Measurements from ENCODE around the gene CALY. TPM values are rescaled to one million over a fixed set of nuclear protein-coding genes. Genes with fewer than 3 reads are reported as not detected.

Gene CALY
- total and polyA plus RNA-seq, 7 donors = 0.05 TPM; not detected in 6

DNA sequence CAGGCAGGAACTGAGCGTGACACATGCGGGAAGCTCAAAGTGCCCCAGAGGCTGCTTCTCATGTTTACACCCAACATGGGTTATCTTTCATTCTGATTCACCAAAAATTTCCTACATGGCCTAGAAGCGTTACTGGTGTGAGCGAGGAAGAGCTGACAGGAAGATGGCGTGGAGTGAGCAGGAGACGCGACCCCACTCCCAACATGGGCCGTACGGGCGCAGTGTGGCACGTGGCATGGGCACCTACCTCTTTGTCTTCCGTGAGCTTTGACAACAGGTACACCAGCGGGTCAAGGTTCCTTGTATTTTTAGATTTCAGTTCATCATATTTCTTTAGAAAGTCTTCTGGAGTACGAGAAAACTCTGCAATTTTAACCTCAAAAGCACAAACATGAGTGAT, 37.0 kb downstream of the CALY start:
- no peaks in the 10 kb centered on the region for H3K9me3 ChIP-seq
- H3K27ac ChIP-seq = no peak overlapping the region
- no peak overlapping the region for H3K4me3 ChIP-seq
- WGBS, 3 donors = 94 to 96% (median 94%) methylated on average over 14 of the region's 14 CpGs
- TF ChIP-seq, protein P1, sequence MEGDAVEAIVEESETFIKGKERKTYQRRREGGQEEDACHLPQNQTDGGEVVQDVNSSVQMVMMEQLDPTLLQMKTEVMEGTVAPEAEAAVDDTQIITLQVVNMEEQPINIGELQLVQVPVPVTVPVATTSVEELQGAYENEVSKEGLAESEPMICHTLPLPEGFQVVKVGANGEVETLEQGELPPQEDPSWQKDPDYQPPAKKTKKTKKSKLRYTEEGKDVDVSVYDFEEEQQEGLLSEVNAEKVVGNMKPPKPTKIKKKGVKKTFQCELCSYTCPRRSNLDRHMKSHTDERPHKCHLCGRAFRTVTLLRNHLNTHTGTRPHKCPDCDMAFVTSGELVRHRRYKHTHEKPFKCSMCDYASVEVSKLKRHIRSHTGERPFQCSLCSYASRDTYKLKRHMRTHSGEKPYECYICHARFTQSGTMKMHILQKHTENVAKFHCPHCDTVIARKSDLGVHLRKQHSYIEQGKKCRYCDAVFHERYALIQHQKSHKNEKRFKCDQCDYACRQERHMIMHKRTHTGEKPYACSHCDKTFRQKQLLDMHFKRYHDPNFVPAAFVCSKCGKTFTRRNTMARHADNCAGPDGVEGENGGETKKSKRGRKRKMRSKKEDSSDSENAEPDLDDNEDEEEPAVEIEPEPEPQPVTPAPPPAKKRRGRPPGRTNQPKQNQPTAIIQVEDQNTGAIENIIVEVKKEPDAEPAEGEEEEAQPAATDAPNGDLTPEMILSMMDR (IDR thresholded peaks at IDR 0.05) = no peak
- DNase-seq (no peak), ATAC-seq (no peak)
- no peaks in the 10 kb centered on the region for H3K4me1 ChIP-seq
- H3K36me3 ChIP-seq (ENCODE audit: insufficient read depth in 1 of 2, low read depth in 1 of 2) = peaks cover 17 to 76% of the 10 kb centered on the region in 2 donors
- intact Hi-C loops (cut with DNase I) = no loop called here
- no peaks in the 10 kb centered on the region for H3K27me3 ChIP-seq (ENCODE audit: insufficient read depth in 3 of 3, low read length in 2 of 3)

DNA sequence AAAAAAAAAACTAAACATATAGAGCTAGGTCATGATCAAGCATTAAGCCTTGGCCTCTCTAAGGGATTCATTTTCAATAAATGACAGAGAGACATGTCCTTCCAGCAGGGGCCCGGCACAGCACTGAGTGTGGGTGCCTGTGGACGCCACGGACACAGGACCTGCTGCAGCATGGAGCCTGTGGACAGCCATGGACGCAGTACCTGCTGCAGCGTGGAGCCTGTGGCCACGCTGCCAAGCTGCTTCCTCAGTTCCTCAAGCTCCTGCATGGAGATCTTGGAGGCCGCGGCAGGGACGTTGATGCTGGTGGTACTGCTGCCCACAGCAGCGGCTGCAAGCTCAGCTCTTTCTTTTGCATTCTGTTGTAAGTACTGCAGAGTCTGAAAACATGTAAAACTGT, 37.5 kb downstream of the CALY start:
- H3K4me1 ChIP-seq = no peaks in the 10 kb centered on the region
- no peaks in the 10 kb centered on the region for H3K27me3 ChIP-seq (ENCODE audit: insufficient read depth in 3 of 3, low read length in 2 of 3)
- TF ChIP-seq, protein P1 (IDR thresholded peaks at IDR 0.05) = no peak
- intact Hi-C loops (cut with DNase I) = no loop called here
- no peak overlapping the region for H3K27ac ChIP-seq
- no peak overlapping the region for H3K4me3 ChIP-seq
- H3K9me3 ChIP-seq = no peaks in the 10 kb centered on the region
- H3K36me3 ChIP-seq (ENCODE audit: insufficient read depth in 1 of 2, low read depth in 1 of 2) = peaks cover 17 to 81% of the 10 kb centered on the region in 2 donors
- 89 to 92% (median 91%) methylated on average over 10 of the region's 10 CpGs for WGBS, 3 donors
- DNase-seq = no peak
- ATAC-seq = no peak

DNA sequence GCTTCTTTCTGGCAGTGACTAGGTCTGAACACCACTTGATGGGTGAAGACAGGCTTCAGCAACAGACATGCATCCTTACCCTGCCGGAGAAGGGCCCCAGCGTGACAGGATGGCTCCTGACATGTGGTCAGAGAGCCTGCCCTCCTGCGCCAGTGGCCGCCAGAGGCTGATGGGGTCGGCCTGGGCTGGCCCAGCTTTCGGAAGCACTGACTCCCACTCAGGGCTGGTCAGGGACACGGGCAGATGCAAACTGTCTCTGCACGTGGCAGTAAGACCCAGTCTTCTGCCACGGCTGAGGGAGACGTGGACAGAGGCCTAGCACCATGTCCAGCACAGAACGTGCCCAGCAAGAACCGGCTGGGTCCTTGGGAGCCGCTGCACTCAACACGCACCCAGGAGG, 38.2 kb downstream of the CALY start:
- H3K9me3 ChIP-seq = no peaks in the 10 kb centered on the region
- ATAC-seq (no peak), DNase-seq (no peak)
- no peaks in the 10 kb centered on the region for H3K27me3 ChIP-seq (ENCODE audit: insufficient read depth in 3 of 3, low read length in 2 of 3)
- no peak overlapping the region for H3K27ac ChIP-seq
- no peak overlapping the region for H3K4me3 ChIP-seq
- intact Hi-C loops (cut with DNase I) = no loop called here
- 92 to 93% (median 92%) methylated on average over 14 of the region's 14 CpGs for WGBS, 3 donors
- TF ChIP-seq, protein P1 (IDR thresholded peaks at IDR 0.05) = no peak
- H3K4me1 ChIP-seq = no peaks in the 10 kb centered on the region
- peaks cover 17 to 89% of the 10 kb centered on the region in 2 donors for H3K36me3 ChIP-seq (ENCODE audit: insufficient read depth in 1 of 2, low read depth in 1 of 2)

DNA sequence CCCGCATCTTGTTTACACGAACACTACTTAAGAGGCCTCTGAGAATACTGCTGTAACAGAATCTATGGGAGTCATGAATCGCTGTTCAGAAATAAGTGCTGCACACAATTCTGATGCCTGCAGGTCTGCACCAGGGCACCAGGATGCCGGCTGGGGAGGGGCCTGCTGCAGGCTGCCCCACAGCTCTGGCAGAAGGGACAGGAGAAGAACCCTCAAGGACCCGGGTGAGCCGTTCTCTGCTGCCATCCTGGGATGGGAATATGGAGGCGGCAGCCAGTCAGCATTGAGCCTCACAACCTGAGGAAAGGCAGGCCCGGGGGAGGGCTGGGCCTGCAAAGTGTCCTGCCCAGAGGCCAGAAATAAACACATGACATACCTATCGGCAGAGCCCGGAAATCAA, 39.2 kb downstream of the CALY start:
- peak in 1 of 2 donors; percentile 15 for DNase-seq
- ATAC-seq = no peak
- WGBS, 3 donors = 93 to 94% (median 93%) methylated on average over 10 of the region's 10 CpGs
- no peaks in the 10 kb centered on the region for H3K9me3 ChIP-seq
- H3K36me3 ChIP-seq (ENCODE audit: insufficient read depth in 1 of 2, low read depth in 1 of 2) = peaks cover 17 to 97% of the 10 kb centered on the region in 2 donors
- intact Hi-C loops (cut with DNase I) = no loop called here
- H3K27me3 ChIP-seq (ENCODE audit: insufficient read depth in 3 of 3, low read length in 2 of 3) = no peaks in the 10 kb centered on the region
- H3K4me1 ChIP-seq = no peaks in the 10 kb centered on the region
- H3K27ac ChIP-seq = no peak overlapping the region
- TF ChIP-seq, protein P1 (IDR thresholded peaks at IDR 0.05) = no peak
- H3K4me3 ChIP-seq = no peak overlapping the region

Data from psoas muscle (tissue), 8 donors.